Immature natural killer cell (primary cell): Measurements from ENCODE around the gene PLA2G10. TPM values are rescaled to one million over a fixed set of nuclear protein-coding genes. Genes with fewer than 3 reads are reported as not detected.
"Not testable (repeated sequence)": the region's sequence is repeated elsewhere in the genome, so short reads cannot be mapped to it uniquely, and the experiment has no call there.

Source experiments
- DNase-seq, 3 donors: peaks; one replicate each; pipeline ENCODE4 v3.0.0; 2022; ENCODE audit warnings: mixed read lengths in 1 of 3
- H3K27ac Mint-ChIP-seq, 6 donors: one replicate each; pipeline ENCODE4 v1.8.0; 2020; ENCODE audit warnings: mixed read lengths in 6 of 6, mild to moderate bottlenecking in 5 of 6, inconsistent platforms in 4 of 6, moderate library complexity in 3 of 6
- H3K27me3 Mint-ChIP-seq, 3 donors: one replicate each; pipeline ENCODE4 v1.8.0; 2020 to 2021; ENCODE audit warnings: low read depth in 3 of 3, mild to moderate bottlenecking in 3 of 3, mixed read lengths in 3 of 3, moderate library complexity in 3 of 3, inconsistent platforms in 1 of 3
- H3K36me3 Mint-ChIP-seq, 3 donors: one replicate each; pipeline ENCODE4 v1.8.0; 2020; ENCODE audit warnings: mixed read lengths in 3 of 3, inconsistent platforms in 2 of 3, mild to moderate bottlenecking in 2 of 3
- H3K4me1 Mint-ChIP-seq, 2 donors: one replicate each; pipeline ENCODE4 v1.8.0; 2020; ENCODE audit warnings: inconsistent platforms in 2 of 2, mild to moderate bottlenecking in 2 of 2, mixed read lengths in 2 of 2, moderate library complexity in 1 of 2
- H3K4me3 Mint-ChIP-seq, 5 donors: one replicate each; pipeline ENCODE4 v1.8.0; 2020; ENCODE audit warnings: mild to moderate bottlenecking in 5 of 5, mixed read lengths in 5 of 5, inconsistent platforms in 3 of 5, moderate library complexity in 3 of 5
- H3K9me3 Mint-ChIP-seq, 6 donors: one replicate each; pipeline ENCODE4 v1.8.0; 2020; ENCODE audit warnings: mild to moderate bottlenecking in 6 of 6, mixed read lengths in 6 of 6, inconsistent platforms in 4 of 6, moderate library complexity in 3 of 6
- polyA plus RNA-seq, 3 donors: library from polyadenylated mRNA; unstranded; fragments of 300-500 nt; fragmentation: Illumina TruSeq; gene quantifications; one replicate each; pipeline ENCODE4 v1.2.3, GENCODE V29; 2021

Gene PLA2G10
- polyA plus RNA-seq, 3 donors from 2014 or later, result not detected

DNA sequence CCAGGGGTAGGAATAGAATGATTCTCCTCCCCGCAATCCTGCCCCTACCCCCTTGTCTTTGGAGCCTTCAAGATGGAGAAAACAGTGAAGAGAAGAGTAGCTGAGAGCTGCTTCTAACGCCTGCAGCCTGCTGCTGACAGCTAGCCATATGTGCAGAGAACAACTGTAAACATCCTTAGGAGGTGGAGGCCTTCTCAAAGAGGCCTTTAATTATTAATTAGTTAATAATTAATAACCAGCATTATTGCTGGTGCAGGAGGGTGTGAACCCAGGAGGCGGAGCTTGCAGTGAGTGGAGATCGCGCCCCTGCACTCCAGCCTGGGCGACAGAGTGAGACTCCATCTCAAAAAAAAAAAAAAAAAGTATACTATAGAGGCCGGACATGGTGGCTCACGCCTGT, 52.9 kb downstream of the PLA2G10 start:
- Mint-ChIP-seq H3K27me3 (no peaks in the 10 kb centered on the region), H3K36me3 (peaks cover 0 to 4% (median 4%) of the 10 kb centered on the region in 3 donors), H3K27ac (peak overlapping the region; percentile 1 to 84 (median 36)), H3K9me3 (no peaks in the 10 kb centered on the region), H3K4me3 (no peak overlapping the region), H3K4me1 (peaks cover 31 to 50% of the 10 kb centered on the region in 2 donors)
- DNase-seq, result no peak

DNA sequence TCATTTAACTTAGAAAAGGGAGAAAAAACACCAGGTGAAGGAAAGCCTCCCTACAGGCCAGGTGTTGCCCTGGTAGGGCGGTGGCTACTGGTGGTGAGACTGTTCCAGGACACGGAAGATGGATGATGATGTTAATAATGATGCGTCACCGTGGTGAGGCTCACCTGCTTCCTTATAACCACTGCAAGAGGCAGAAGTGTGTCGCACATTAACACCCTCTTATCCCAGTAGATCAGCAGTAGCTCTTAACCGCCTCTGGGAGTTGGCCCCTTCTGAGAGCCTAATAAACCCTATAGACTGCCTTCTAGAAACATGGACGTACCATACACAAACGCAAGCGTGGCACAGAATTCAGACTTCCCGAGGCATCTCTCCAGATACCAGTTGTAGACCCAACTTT, 53.6 kb downstream of the PLA2G10 start:
- Mint-ChIP-seq H3K36me3 (peaks cover 0 to 3% (median 3%) of the 10 kb centered on the region in 3 donors), H3K4me1 (peaks cover 36 to 55% of the 10 kb centered on the region in 2 donors), H3K27ac (peak overlapping the region in 5 of 6 donors; percentile 32 to 72 (median 44)), H3K4me3 (no peak overlapping the region), H3K9me3 (no peaks in the 10 kb centered on the region), H3K27me3 (no peaks in the 10 kb centered on the region)
- no peak for DNase-seq

DNA sequence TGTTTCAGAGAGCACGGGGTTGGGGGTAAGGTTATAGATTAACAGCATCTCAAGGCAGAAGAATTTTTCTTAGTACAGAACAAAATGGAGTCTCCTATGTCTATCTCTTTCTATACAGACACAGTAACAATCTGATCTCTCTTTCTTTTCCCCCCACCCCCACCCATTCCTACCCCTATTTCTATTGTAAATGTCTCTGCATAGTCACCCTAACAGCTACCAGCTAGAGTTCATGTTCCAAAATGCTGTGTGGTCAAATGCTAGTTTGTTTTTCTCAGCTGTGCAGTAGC, 57.2 kb downstream of the PLA2G10 start:
- not testable (repeated sequence) for H3K4me3 Mint-ChIP-seq, DNase-seq, H3K36me3 Mint-ChIP-seq, H3K9me3 Mint-ChIP-seq
- peaks cover 61 to 75% of the 10 kb centered on the region in 2 donors for H3K4me1 Mint-ChIP-seq
- peaks cover 6 to 14% (median 10%) of the 10 kb centered on the region in 3 donors for H3K27me3 Mint-ChIP-seq
- peak overlapping the region in 4 of 6 donors; percentile 6 to 41 (median 23) for H3K27ac Mint-ChIP-seq

DNA sequence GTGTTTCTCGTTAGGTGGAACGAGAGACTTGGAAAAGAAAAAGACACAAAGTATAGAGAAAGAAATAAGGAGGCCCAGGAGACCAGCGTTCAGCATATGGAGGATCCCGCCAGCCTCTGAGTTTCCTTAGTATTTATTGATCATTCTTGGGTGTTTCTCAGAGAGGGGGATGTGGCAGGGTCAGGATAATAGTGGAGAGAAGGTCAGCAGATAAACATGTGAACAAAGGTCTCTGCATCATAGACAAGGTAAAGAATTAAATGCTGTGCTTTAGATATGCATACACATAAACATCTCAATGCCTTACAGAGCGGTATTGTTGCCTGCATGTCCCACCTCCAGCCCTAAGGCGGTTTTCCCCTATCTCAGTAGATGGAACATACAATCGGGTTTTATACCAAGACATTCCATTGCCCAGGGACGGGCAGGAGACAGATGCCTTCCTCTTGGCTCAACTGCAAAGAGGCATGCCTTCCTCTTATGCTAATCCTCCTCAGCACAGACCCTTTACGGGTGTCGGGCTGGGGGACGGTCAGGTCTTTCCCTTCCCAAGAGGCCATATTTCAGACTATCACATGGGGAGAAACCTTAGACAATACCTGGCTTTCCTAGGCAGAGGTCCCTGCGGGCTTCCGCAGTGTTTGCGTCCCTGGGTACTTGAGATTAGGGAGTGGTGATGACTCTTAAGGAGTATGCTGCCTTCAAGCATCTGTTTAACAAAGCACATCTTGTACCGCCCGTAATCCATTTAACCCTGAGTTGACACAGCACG, 57.7 kb downstream of the PLA2G10 start:
- Mint-ChIP-seq H3K27ac (peak overlapping the region; percentile 41 to 91 (median 56)), H3K4me3 (peak overlapping the region in 2 of 5 donors; percentile 11 to 35), H3K27me3 (peaks cover 6 to 14% (median 10%) of the 10 kb centered on the region in 3 donors), H3K4me1 (peaks cover 65 to 78% of the 10 kb centered on the region in 2 donors)
- not testable (repeated sequence) for H3K36me3 Mint-ChIP-seq, H3K9me3 Mint-ChIP-seq, DNase-seq

DNA sequence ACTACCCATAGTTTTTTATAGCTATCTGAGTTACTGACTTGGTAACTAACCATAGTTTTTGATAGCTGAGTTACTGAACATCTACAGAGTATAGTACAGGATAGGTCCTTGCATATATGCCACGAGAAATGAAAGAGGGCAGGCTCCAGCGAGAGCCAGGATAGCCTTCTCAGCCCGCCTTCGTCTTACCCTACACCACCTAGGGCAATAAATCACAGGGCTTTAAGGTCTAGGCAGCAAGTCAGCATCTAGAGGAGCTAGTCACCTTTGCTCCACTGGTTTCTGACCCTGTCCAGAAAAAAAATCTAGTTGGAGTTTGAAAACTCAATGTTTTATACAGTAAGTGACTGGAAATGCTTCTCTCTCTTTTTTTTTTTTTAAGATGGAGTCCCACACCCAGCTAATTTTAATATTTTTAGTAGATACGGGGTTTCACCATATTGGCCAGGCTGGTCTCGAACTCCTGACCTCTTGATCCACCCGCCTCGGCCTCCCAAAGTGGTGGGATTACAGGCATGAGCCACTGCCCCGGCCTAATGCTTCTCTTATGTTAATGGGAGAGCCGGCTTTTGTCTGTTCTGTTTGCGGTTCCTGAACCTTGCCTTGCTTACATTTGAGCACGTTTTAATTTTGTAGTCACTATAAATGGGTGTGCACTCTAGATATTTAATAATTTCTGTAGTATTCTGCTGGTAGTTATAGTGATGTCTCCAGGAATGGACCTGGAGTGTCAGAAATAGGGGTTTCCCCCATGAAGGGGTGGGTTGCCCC, 58.5 kb downstream of the PLA2G10 start:
- H3K36me3 Mint-ChIP-seq, result no peaks in the 10 kb centered on the region
- no peak for DNase-seq
- H3K27me3 Mint-ChIP-seq, result peaks cover 6 to 16% (median 11%) of the 10 kb centered on the region in 3 donors
- H3K4me1 Mint-ChIP-seq, result peaks cover 70 to 74% of the 10 kb centered on the region in 2 donors
- H3K9me3 Mint-ChIP-seq, result no peaks in the 10 kb centered on the region
- H3K4me3 Mint-ChIP-seq, result peak overlapping the region in 4 of 5 donors; percentile 11 to 100 (median 24)
- H3K27ac Mint-ChIP-seq, result peak overlapping the region; percentile 75 to 100 (median 100)

DNA sequence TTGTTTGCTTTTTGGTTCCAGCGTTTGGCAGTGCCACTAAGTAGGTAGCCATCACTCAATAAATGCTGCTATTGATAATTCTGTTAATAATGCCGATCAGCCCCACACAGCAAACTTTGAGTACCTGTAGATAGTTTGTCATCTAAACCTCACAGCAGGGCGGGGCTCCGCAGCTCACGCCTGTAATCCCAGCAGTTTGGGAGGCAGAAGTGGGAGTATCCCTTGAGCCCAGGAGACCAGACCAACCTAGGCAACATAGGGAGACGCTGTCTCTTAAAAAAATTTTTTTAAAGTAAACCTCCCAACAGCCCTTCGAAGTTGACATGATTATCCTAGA, 59.8 kb downstream of the PLA2G10 start:
- peaks cover 66 to 70% of the 10 kb centered on the region in 2 donors for H3K4me1 Mint-ChIP-seq
- no peak for DNase-seq
- H3K27me3 Mint-ChIP-seq, result peaks cover 15 to 26% (median 17%) of the 10 kb centered on the region in 3 donors
- peaks cover 0 to 4% (median 3%) of the 10 kb centered on the region in 3 donors for H3K36me3 Mint-ChIP-seq
- H3K9me3 Mint-ChIP-seq, result peaks cover 0 to 1% (median 0%) of the 10 kb centered on the region in 6 donors
- peak overlapping the region; percentile 99 to 100 (median 100) for H3K27ac Mint-ChIP-seq
- H3K4me3 Mint-ChIP-seq, result peak overlapping the region; percentile 97 to 100 (median 100)

DNA sequence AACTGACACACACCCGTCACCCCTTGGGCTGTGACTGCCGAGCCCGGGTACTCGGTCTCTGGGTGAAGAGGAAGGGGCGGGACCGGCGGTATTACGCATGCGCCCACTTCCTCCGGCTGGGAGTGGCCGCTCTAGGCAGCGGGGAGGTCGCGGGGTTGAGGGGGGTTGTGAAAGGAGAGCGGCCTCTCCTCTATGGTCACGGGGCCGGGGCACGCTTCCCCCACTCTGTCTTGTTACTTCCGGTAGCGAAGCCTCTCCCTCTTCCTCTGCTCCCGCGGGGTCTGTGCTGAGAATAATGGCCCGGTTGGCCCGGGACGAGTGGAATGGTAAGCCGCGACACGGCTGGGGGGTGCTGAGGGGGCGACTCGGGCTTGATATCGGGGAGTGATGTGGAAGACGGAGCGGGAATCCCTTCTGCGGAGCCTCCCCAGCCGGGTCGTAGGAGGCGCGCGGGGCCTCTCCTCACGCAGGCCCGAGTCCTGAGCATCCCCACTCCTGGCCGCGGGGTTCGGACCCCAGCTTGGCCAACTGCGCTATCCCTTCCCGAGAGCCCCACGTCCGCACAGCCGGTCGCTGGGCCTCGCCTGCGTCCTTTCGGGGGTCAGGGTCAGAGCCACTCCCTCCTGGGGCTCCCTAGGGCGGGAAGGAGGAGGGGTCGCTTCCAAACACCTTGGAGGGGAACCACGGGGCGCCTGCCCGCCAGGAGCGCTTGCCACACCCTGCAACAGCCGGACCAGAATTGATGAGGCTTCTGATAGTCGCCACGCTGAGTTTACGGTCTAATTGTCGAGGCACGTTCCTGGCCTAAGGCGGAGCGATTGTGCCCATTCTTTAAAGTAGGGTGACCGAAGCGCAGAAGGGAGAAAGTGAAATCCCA, 61.2 kb downstream of the PLA2G10 start, which contains the start of gene BFAR:
Gene BFAR, plus strand, starts transcription at position 259 of the 877 bp plus-strand sequence. CDS start 11,396 bp downstream, outside the sequence.
- H3K9me3 Mint-ChIP-seq, result peaks cover 0 to 1% (median 0%) of the 10 kb centered on the region in 6 donors

DNA sequence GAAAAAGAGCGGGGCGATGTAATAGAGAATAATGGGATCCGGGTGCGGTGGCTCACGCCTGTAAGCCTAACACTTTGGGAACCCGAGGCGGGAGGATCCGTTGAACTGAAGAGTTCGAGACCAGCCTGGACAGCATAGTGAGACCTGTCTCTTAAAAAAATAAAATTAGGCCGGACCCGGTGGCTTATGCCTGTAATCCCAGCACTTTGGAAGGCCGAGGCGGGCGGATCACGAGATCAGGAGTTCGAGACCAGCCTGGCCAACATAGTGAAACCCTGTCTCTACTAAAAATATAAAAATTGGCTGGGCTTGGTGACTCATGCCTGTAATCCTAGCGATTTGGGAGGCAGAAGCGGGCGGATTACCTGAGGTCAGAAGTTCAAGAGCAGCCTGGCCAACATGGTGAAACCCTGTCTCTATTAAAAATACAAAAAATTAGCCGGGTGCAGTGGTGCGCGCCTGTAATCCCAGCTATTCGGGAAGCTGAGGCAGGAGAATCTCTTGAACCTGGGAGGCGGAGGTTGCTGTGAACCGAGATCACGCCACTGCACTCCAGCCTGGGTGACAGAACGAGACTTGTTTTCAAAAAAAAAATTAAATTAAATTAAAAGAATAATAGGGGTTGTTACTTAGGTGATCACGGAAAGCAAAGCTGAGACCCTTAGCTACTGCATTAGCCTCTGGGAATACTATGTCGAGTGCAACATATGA, 63.3 kb downstream of the PLA2G10 start:
- peaks cover 1 to 12% (median 9%) of the 10 kb centered on the region in 3 donors for H3K36me3 Mint-ChIP-seq
- DNase-seq, H3K9me3 Mint-ChIP-seq: not testable (repeated sequence)
- peak overlapping the region; percentile 96 to 100 (median 100) for H3K4me3 Mint-ChIP-seq
- peaks cover 17 to 31% (median 18%) of the 10 kb centered on the region in 3 donors for H3K27me3 Mint-ChIP-seq
- peaks cover 63 to 78% of the 10 kb centered on the region in 2 donors for H3K4me1 Mint-ChIP-seq
- H3K27ac Mint-ChIP-seq, result peak overlapping the region; percentile 99 to 100 (median 100)

More for the DNA sequence above, 61.2 kb downstream of the PLA2G10 start, which contains the start of gene BFAR:
- Mint-ChIP-seq H3K4me3 (peak within 1 kb of the TSS; percentile 97 to 100 (median 100)), H3K27ac (peak within 1 kb of the TSS; percentile 99 to 100 (median 100)), H3K27me3 (peaks cover 17 to 31% (median 18%) of the 10 kb centered on the region in 3 donors), H3K36me3 (peaks cover 0 to 4% (median 3%) of the 10 kb centered on the region in 3 donors), H3K4me1 (peaks cover 78 to 84% of the 10 kb centered on the region in 2 donors)
- peak; percentile 99 to 100 (median 100) for DNase-seq

DNA sequence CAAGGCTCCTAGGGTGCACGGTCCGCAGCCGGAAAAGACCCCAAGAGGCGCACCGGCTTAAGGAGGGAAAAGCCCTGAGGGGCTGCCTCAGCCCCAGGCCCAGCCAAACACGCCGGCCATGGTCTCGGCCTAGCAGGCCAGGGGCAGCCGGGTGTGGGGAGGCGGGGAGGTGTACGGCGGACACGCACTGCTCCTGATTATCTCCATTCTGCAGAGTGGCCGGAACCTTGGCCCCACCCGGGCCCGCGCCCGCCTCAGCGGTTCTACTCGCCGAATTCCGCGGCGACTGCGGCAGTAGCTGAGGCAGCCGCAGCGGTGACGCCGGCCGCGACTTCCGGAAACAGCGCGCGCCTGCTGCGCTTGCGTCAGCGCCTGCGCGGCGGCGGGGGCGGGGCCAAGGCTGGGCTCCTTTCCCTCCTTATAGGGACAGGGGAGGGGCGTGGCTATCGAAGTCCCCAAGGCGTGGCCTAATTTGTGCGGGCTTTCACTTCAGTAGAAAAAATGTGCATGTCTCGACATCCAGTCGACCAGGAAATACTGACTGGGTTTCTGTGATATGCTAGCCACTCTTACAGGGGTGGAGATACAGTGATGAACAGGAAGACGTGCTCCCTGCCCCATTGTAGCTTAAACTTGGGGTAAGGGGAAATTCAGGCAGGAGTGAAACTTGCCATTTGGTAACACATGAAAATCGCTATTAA, 64.0 kb downstream of the PLA2G10 start, which contains the start of gene PARN:
Gene PARN, minus strand, starts transcription at position 342 of the 701 bp plus-strand sequence. Its CDS starts 135 bp downstream, at position 207.
- Mint-ChIP-seq H3K4me3 (peak within 1 kb of the TSS; percentile 94 to 100 (median 97)), H3K27ac (peak within 1 kb of the TSS; percentile 98 to 100 (median 100)), H3K27me3 (peaks cover 18 to 31% (median 18%) of the 10 kb centered on the region in 3 donors), H3K4me1 (peaks cover 58 to 78% of the 10 kb centered on the region in 2 donors), H3K36me3 (peaks cover 5 to 16% (median 9%) of the 10 kb centered on the region in 3 donors), H3K9me3 (peaks cover 0 to 1% (median 0%) of the 10 kb centered on the region in 6 donors)
- peak; percentile 98 to 99 (median 98) for DNase-seq

DNA sequence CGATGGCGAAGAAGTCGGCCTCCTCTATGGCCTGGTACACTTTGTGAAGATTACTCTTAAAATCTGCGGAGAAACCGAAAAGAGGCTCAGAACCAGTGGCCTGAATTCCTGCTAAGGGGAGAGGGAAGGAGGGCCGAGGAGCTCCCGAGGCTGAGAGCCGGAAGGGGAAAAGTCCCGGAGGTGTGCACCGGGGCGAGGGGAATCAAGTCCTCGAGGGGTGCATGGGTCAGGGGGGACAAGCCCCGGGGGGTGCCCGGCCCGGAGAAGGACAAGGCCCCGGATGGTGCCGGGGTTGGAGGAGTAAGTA, 64.5 kb downstream of the PLA2G10 start:
- Mint-ChIP-seq H3K27ac (peak overlapping the region; percentile 97 to 100 (median 98)), H3K27me3 (peaks cover 18 to 31% (median 18%) of the 10 kb centered on the region in 3 donors), H3K36me3 (peaks cover 5 to 16% (median 9%) of the 10 kb centered on the region in 3 donors), H3K4me1 (peaks cover 53 to 73% of the 10 kb centered on the region in 2 donors), H3K4me3 (peak overlapping the region; percentile 94 to 98 (median 97)), H3K9me3 (peaks cover 0 to 1% (median 0%) of the 10 kb centered on the region in 6 donors)
- no peak for DNase-seq

DNA sequence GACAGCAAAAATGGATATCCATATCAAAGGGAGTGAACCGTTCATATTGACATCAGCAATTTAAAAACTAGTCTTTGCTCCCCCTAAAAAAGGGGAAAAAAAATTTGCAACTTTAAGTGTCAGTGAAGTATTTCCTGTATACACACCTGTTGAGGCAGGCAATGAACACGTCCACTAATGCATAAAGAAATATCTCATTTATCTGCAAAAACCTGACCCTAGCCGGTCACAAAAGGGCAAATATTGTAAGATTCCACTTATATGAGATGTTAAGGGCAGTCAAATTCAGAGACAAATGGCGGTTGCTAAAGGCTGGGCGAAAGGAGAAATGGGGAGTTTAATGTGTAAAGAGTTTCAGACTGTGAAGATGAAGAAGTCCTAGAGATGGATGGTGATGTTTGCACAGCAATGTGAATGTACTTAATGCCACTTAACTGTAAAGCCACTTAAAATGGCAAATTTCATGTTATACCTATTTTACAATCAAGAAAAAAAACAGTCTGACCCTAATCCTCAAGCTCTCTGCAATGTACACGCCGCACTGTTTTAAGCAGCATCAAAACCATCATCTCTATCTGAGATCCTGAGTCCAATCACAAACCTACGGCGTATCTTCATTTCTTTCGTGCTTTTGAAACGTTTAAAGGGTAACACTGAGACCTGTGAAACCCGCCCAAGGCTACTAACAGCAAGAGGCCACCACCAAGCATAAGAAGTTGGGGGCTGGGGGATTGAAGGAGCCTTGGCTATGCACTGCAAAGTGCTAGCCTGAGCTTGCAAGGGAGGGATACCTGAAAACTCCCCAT, 65.1 kb downstream of the PLA2G10 start:
- Mint-ChIP-seq H3K27me3 (peaks cover 18 to 31% (median 18%) of the 10 kb centered on the region in 3 donors), H3K4me3 (peak overlapping the region; percentile 94 to 98 (median 97)), H3K36me3 (peaks cover 7 to 21% (median 13%) of the 10 kb centered on the region in 3 donors), H3K27ac (peak overlapping the region; percentile 97 to 100 (median 98)), H3K4me1 (peaks cover 48 to 71% of the 10 kb centered on the region in 2 donors), H3K9me3 (peaks cover 0 to 1% (median 0%) of the 10 kb centered on the region in 6 donors)
- DNase-seq, result peak; percentile 52 to 70 (median 69)
